Measurements from ENCODE around the gene AUTS2. TPM values are rescaled to one million over a fixed set of nuclear protein-coding genes. Genes with fewer than 3 reads are reported as not detected.
"Not testable (repeated sequence)": the region's sequence is repeated elsewhere in the genome, so short reads cannot be mapped to it uniquely, and the experiment has no call there.

AUTS2 gene
- polyA plus RNA-seq, 1 donor from 2014 or later = 97.3 TPM

DNA sequence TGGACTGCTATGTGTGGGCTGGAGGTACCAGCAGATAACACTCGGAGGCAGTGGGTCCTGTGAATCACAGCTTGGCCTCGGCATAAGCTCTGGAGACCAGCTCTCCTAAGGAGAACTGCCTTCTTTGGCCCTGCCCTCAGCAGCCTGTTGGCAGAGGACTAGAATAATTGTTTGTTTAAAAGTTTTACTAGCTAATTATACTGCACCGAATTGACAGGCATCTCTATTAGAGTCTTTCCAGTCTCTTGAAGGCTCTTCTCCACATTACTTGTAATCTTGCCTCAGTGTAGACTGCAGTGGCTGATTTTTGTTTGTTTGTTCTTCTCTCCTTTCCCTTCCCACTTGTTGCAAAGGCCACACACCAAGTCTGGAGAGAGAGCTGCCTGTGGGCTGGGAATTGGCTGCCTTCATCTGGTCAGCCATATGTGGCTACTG, 183.2 kb downstream of the AUTS2 start:
- no peak overlapping the region for H3K9ac ChIP-seq (ENCODE audit: low read length)
- H3K27ac ChIP-seq (ENCODE audit: low read length) = no peak overlapping the region
- H3F3A ChIP-seq (ENCODE audit: insufficient read depth, low read length, poor library complexity, severe bottlenecking) = no peaks in the 10 kb centered on the region
- no peaks in the 10 kb centered on the region for H3K36me3 ChIP-seq (ENCODE audit: insufficient read depth, low read length)
- H3K79me2 ChIP-seq (replicated peaks; ENCODE audit: insufficient read depth, low read length) = peaks cover 69% of the 10 kb centered on the region
- no peaks in the 10 kb centered on the region for H3K9me2 ChIP-seq (ENCODE audit: insufficient read depth, low read length)
- H3K9me3 ChIP-seq (ENCODE audit: low read length) = no peaks in the 10 kb centered on the region
- no peak for TF ChIP-seq POLR2AphosphoS5 (IDR thresholded peaks at IDR 0.05)
- no peak for TF ChIP-seq SMC3 (conservative IDR thresholded peaks at IDR 0.05; ENCODE audit: poor library complexity)
- TF ChIP-seq, protein P1, sequence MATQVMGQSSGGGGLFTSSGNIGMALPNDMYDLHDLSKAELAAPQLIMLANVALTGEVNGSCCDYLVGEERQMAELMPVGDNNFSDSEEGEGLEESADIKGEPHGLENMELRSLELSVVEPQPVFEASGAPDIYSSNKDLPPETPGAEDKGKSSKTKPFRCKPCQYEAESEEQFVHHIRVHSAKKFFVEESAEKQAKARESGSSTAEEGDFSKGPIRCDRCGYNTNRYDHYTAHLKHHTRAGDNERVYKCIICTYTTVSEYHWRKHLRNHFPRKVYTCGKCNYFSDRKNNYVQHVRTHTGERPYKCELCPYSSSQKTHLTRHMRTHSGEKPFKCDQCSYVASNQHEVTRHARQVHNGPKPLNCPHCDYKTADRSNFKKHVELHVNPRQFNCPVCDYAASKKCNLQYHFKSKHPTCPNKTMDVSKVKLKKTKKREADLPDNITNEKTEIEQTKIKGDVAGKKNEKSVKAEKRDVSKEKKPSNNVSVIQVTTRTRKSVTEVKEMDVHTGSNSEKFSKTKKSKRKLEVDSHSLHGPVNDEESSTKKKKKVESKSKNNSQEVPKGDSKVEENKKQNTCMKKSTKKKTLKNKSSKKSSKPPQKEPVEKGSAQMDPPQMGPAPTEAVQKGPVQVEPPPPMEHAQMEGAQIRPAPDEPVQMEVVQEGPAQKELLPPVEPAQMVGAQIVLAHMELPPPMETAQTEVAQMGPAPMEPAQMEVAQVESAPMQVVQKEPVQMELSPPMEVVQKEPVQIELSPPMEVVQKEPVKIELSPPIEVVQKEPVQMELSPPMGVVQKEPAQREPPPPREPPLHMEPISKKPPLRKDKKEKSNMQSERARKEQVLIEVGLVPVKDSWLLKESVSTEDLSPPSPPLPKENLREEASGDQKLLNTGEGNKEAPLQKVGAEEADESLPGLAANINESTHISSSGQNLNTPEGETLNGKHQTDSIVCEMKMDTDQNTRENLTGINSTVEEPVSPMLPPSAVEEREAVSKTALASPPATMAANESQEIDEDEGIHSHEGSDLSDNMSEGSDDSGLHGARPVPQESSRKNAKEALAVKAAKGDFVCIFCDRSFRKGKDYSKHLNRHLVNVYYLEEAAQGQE (IDR thresholded peaks at IDR 0.05; ENCODE audit: borderline replicate concordance) = no peak
- H3K4me2 ChIP-seq (ENCODE audit: low read length) = no peak overlapping the region
- no peaks in the 10 kb centered on the region for H3K27me3 ChIP-seq (ENCODE audit: insufficient read depth, low read depth, low read length)
- no peak overlapping the region for H3K4me3 ChIP-seq (ENCODE audit: low read length)
- H4K20me1 ChIP-seq (ENCODE audit: insufficient read depth) = no peaks in the 10 kb centered on the region
- no peak overlapping the region for H2AFZ ChIP-seq (ENCODE audit: low read depth, low read length)

DNA sequence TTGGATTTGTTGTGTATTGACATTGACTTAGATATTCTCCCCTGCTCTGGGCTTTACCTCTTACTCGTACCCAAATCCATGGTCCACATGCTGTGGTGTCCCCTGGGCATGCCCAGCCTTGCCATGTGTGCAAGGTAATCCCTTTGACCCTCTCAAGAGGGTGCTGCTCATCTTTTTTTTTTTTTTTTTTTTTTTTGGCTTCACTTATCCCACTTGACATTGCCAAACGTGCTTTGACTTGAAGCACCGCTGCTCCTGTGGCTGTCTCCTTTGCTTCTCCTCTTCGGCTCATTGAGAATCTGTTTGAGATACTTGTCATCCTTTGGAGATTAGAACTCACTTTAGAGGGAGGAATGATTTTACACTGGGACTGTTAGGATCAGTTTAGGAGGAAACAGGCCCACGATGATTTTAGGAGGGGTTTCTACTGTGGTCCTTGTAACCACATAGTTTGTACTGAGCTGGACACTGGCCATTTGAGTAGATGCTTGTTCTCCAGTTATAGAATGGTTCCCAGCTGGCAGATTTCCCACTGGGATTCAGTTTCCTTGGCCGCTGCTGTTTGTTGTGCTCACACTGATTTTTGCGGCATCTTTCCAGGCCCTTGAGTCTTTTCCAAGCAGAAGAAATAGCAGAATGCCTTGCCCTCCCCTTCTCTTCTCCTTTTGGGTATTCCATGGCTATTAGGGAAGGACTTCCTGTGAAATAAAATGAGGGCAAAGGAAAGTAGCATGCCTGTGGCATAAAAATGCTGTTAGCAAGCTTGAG, 184.8 kb downstream of the AUTS2 start:
- no peak overlapping the region for H2AFZ ChIP-seq (ENCODE audit: low read depth, low read length)
- peaks cover 54% of the 10 kb centered on the region for H3K79me2 ChIP-seq (replicated peaks; ENCODE audit: insufficient read depth, low read length)
- H4K20me1 ChIP-seq (ENCODE audit: insufficient read depth) = no peaks in the 10 kb centered on the region
- no peak overlapping the region for H3K27ac ChIP-seq (ENCODE audit: low read length)
- H3K9ac ChIP-seq (ENCODE audit: low read length) = no peak overlapping the region
- H3K36me3 ChIP-seq (ENCODE audit: insufficient read depth, low read length) = no peaks in the 10 kb centered on the region
- no peaks in the 10 kb centered on the region for H3K27me3 ChIP-seq (ENCODE audit: insufficient read depth, low read depth, low read length)
- TF ChIP-seq EP300 (conservative IDR thresholded peaks at IDR 0.05; ENCODE audit: poor library complexity, severe bottlenecking) (no peak), POLR2AphosphoS5 (IDR thresholded peaks at IDR 0.05) (no peak), TAF1 (IDR thresholded peaks at IDR 0.05; ENCODE audit: low read depth) (no peak), MXI1 (conservative IDR thresholded peaks at IDR 0.05; ENCODE audit: poor library complexity, severe bottlenecking) (no peak), RAD21 (conservative IDR thresholded peaks at IDR 0.05) (no peak), EZH2 (IDR thresholded peaks at IDR 0.05; ENCODE audit: borderline replicate concordance, insufficient read depth, low read length, poor library complexity, severe bottlenecking) (no peak), SMC3 (conservative IDR thresholded peaks at IDR 0.05; ENCODE audit: poor library complexity) (no peak)
- TF ChIP-seq, protein P2, sequence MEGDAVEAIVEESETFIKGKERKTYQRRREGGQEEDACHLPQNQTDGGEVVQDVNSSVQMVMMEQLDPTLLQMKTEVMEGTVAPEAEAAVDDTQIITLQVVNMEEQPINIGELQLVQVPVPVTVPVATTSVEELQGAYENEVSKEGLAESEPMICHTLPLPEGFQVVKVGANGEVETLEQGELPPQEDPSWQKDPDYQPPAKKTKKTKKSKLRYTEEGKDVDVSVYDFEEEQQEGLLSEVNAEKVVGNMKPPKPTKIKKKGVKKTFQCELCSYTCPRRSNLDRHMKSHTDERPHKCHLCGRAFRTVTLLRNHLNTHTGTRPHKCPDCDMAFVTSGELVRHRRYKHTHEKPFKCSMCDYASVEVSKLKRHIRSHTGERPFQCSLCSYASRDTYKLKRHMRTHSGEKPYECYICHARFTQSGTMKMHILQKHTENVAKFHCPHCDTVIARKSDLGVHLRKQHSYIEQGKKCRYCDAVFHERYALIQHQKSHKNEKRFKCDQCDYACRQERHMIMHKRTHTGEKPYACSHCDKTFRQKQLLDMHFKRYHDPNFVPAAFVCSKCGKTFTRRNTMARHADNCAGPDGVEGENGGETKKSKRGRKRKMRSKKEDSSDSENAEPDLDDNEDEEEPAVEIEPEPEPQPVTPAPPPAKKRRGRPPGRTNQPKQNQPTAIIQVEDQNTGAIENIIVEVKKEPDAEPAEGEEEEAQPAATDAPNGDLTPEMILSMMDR (IDR thresholded peaks at IDR 0.05; ENCODE audit: poor library complexity, severe bottlenecking) = no peak
- TF ChIP-seq, protein P1 (IDR thresholded peaks at IDR 0.05; ENCODE audit: borderline replicate concordance) = no peak
- no peak overlapping the region for H3K4me3 ChIP-seq (ENCODE audit: low read length)
- H3K9me2 ChIP-seq (ENCODE audit: insufficient read depth, low read length) = no peaks in the 10 kb centered on the region
- no peaks in the 10 kb centered on the region for H3K9me3 ChIP-seq (ENCODE audit: low read length)
- H3K4me2 ChIP-seq (ENCODE audit: low read length) = no peak overlapping the region
- no peaks in the 10 kb centered on the region for H3F3A ChIP-seq (ENCODE audit: insufficient read depth, low read length, poor library complexity, severe bottlenecking)

DNA sequence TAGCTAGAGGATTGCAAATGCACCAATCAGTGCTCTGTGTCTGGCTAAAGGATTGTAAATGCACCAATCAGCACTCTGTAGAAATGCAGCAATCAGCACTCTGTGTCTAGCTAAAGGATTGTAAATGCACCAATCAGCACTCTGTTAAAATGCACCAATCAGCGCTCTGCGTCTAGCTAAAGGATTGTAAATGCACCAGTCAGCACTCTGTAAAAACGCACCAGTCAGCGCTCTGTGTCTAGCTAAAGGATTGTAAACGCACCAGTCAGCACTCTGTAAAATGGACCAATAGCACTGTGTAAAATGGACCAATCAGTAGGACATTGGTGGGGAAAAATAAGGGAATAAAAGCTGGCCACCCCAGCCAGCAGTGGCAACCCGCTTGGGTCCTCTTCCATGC, 187.9 kb downstream of the AUTS2 start:
- H4K20me1 ChIP-seq (ENCODE audit: insufficient read depth) = not testable (repeated sequence)

More for the DNA sequence above, 187.9 kb downstream of the AUTS2 start:
- H3K9ac ChIP-seq (ENCODE audit: low read length); H3K9me2 ChIP-seq (ENCODE audit: insufficient read depth, low read length); H3K36me3 ChIP-seq (ENCODE audit: insufficient read depth, low read length); H3K9me3 ChIP-seq (ENCODE audit: low read length); H3K27ac ChIP-seq (ENCODE audit: low read length); H3F3A ChIP-seq (ENCODE audit: insufficient read depth, low read length, poor library complexity, severe bottlenecking); H2AFZ ChIP-seq (ENCODE audit: low read depth, low read length); H3K4me3 ChIP-seq (ENCODE audit: low read length); H3K27me3 ChIP-seq (ENCODE audit: insufficient read depth, low read depth, low read length); H3K4me2 ChIP-seq (ENCODE audit: low read length): not testable (repeated sequence)
- peaks cover 45% of the 10 kb centered on the region for H3K79me2 ChIP-seq (replicated peaks; ENCODE audit: insufficient read depth, low read length)
